Glutamatergic neuron (in vitro differentiated cells): ENCODE results near the gene HNF4A. TPM values are rescaled to one million over a fixed set of nuclear protein-coding genes. Genes with fewer than 3 reads are reported as not detected.
"Not testable (repeated sequence)": the region's sequence is repeated elsewhere in the genome, so short reads cannot be mapped to it uniquely, and the experiment has no call there.

Experiments used
- DNase-seq: peaks from one replicate; pipeline ENCODE4 v3.0.0; 2022
- H3K27ac Mint-ChIP-seq: one replicate; pipeline ENCODE4 v1.8.0; 2020; ENCODE audit warnings: mild to moderate bottlenecking, mixed read lengths, inconsistent platforms; ENCODE audit not compliant: unreplicated experiment
- H3K27me3 Mint-ChIP-seq: one replicate; pipeline ENCODE4 v1.8.0; 2020; ENCODE audit warnings: mild to moderate bottlenecking, moderate library complexity, mixed read lengths, inconsistent platforms; ENCODE audit not compliant: unreplicated experiment
- H3K36me3 Mint-ChIP-seq: one replicate; pipeline ENCODE4 v1.8.0; 2020; ENCODE audit warnings: mild to moderate bottlenecking, mixed read lengths, inconsistent platforms; ENCODE audit not compliant: unreplicated experiment
- H3K4me1 Mint-ChIP-seq: one replicate; pipeline ENCODE4 v1.8.0; 2020; ENCODE audit warnings: mild to moderate bottlenecking, low read depth, mixed read lengths, inconsistent platforms; ENCODE audit not compliant: unreplicated experiment
- H3K4me3 Mint-ChIP-seq: one replicate; pipeline ENCODE4 v1.8.0; 2020; ENCODE audit warnings: mild to moderate bottlenecking, mixed read lengths, inconsistent platforms; ENCODE audit not compliant: unreplicated experiment
- H3K9me3 Mint-ChIP-seq: one replicate; pipeline ENCODE4 v1.8.0; 2020; ENCODE audit warnings: mild to moderate bottlenecking, moderate library complexity, mixed read lengths, inconsistent platforms; ENCODE audit not compliant: unreplicated experiment
- CTCF ChIP-seq: fragments of 200-600 bp; sonication (generic); IDR thresholded peaks from one replicate; pipeline ENCODE4 v1.5.0; 2021; ENCODE audit not compliant: partially characterized antibody, unreplicated experiment
- total RNA-seq: library from RNA; stranded (reverse); fragmentation: NEBNext Ultra II Directional; extraction: Animal tissue kit (Norgen Biotek cat#: 25700); gene quantifications from one replicate; pipeline ENCODE4 v1.2.1, GENCODE V29; 2021; ENCODE audit not compliant: unreplicated experiment

The HNF4A gene
- total RNA-seq, 1 donor from 2014 or later, result not detected

DNA sequence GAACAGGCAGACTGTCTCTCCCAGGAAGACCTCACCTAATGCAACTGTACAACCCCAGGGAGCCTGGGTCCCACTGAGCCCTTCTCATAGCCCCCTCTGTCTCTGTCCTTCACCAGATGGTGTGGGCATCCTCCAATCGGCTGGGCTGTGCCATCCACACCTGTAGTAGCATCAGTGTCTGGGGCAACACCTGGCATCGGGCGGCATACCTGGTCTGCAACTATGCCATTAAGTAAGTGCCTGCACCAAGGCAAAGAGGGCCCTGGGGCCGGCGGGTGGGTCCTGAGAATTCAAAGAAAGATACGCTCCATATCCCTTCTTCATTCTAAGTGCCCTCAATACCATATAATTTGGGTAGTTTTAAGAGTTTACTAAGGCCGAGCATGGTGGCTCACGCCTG lies 10.4 kb upstream of the HNF4A start:
- Mint-ChIP-seq H3K27me3 (no peaks in the 10 kb centered on the region), H3K4me1 (no peaks in the 10 kb centered on the region), H3K36me3 (no peaks in the 10 kb centered on the region), H3K27ac (no peak overlapping the region), H3K4me3 (no peak overlapping the region), H3K9me3 (no peaks in the 10 kb centered on the region)
- no peak for TF ChIP-seq CTCF
- no peak for DNase-seq

DNA sequence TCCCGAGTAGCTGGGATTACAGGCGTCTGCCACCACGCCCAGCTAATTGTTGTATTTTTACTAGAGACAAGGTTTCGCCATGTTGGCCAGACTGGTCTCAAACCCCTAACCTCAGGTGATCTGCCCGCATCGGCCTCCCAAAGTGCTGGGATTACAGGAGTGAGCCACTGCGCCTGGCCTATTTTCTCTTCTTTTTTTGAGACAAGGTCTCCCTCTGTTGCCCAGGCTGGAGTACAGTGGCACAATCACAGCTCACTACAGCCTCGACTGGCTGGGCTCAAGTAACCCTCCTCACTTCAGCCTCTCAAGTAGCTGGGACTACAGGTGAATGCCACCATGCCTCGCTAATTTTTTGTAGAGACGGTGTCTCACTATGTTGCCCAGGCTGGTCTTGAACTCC lies 9.6 kb upstream of the HNF4A start:
- H3K4me1 Mint-ChIP-seq, H3K36me3 Mint-ChIP-seq, H3K4me3 Mint-ChIP-seq, H3K27ac Mint-ChIP-seq, H3K27me3 Mint-ChIP-seq, H3K9me3 Mint-ChIP-seq, DNase-seq: not testable (repeated sequence)

DNA sequence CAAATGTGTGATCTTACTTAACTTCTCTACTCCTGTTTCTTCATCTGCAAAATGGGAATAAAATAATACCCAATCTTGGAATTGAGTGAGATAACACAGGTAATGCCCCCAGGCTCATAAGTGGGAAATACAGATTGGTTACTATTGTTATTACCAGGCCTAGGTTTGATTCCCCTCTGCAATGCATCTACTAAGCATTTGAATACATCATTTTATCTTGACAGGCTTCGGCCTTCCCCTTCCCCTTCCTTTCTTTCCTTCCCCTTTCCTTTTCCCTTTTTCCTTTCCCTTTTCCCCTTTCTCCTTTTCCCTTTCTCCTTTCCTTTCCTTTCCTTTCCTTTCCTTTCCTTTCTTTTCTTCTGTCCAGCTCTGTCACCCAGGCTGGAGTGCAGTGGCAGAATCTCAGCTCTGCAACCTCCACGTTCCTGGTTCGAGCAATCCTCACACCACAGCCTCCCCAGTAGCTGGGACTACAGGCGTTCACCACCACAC lies 7.3 kb upstream of the HNF4A start:
- Mint-ChIP-seq H3K4me1 (no peaks in the 10 kb centered on the region), H3K4me3 (no peak overlapping the region), H3K27ac (no peak overlapping the region), H3K9me3 (no peaks in the 10 kb centered on the region), H3K27me3 (peaks cover 2% of the 10 kb centered on the region), H3K36me3 (no peaks in the 10 kb centered on the region)
- no peak for TF ChIP-seq CTCF
- DNase-seq, result no peak

GRCh38 chr20:44349349-44349748 lies 6.2 kb upstream of the HNF4A start:
- no peak for TF ChIP-seq CTCF
- Mint-ChIP-seq H3K27me3 (peaks cover 2% of the 10 kb centered on the region), H3K4me3 (no peak overlapping the region), H3K36me3 (no peaks in the 10 kb centered on the region), H3K27ac (no peak overlapping the region), H3K9me3 (no peaks in the 10 kb centered on the region), H3K4me1 (no peaks in the 10 kb centered on the region)
- DNase-seq, result no peak

GRCh38 chr20:44350567-44350966 lies 4.9 kb upstream of the HNF4A start:
- Mint-ChIP-seq H3K27me3 (peaks cover 2% of the 10 kb centered on the region), H3K4me1 (no peaks in the 10 kb centered on the region), H3K4me3 (no peak overlapping the region), H3K36me3 (no peaks in the 10 kb centered on the region), H3K27ac (no peak overlapping the region), H3K9me3 (peaks cover 2% of the 10 kb centered on the region)
- no peak for DNase-seq
- TF ChIP-seq CTCF, result no peak

DNA sequence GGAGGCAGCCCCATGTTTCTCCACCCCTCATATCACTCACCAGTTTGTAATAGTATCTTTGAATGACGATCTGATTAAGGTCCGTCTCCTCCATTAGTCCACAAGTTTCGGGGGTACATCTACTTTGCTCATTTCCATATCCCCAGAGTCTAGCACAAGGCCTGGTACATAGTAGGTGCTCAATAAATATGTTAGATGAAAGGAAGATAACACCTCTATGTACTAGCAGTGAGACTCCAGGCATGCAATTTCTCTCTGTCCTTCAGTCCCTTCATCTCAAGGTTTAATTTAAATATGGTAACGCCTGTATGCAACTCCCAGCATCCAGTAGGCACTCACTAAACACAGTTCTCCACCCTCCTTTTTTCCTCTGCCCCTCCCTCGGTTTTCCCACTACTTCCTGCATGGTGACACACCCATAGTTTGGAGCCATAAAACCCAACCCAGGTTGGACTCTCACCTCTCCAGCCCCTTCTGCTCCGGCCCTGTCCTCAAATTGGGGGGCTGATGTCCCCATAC lies 461 bp upstream of the HNF4A start:
- H3K36me3 Mint-ChIP-seq, result no peaks in the 10 kb centered on the region
- peaks cover 2% of the 10 kb centered on the region for H3K27me3 Mint-ChIP-seq
- DNase-seq, result no peak
- no peak for TF ChIP-seq CTCF
- H3K4me3 Mint-ChIP-seq, result no peak overlapping the region
- H3K4me1 Mint-ChIP-seq, result no peaks in the 10 kb centered on the region
- H3K9me3 Mint-ChIP-seq, result peaks cover 2% of the 10 kb centered on the region
- H3K27ac Mint-ChIP-seq, result no peak overlapping the region
